Neural crest cell (in vitro differentiated cells): Measurements from ENCODE around the gene CDKN1B. TPM values are rescaled to one million over a fixed set of nuclear protein-coding genes. Genes with fewer than 3 reads are reported as not detected.
"Not testable (repeated sequence)": the region's sequence is repeated elsewhere in the genome, so short reads cannot be mapped to it uniquely, and the experiment has no call there.

ENCODE experiments used
- DNase-seq: peaks from one replicate; pipeline ENCODE4 v3.0.0; 2021; ENCODE audit warnings: low read depth, mixed read lengths, low spot score
- H3K27ac Mint-ChIP-seq: one replicate; pipeline ENCODE4 v1.8.0; 2021; ENCODE audit warnings: mild to moderate bottlenecking, mixed read lengths; ENCODE audit not compliant: unreplicated experiment
- H3K27me3 Mint-ChIP-seq: 2 replicates; pipeline ENCODE4 v1.8.0; 2021; ENCODE audit warnings: low read depth, mild to moderate bottlenecking, mixed read lengths
- H3K36me3 Mint-ChIP-seq: 2 replicates; pipeline ENCODE4 v1.8.0; 2021; ENCODE audit warnings: low read depth, mild to moderate bottlenecking, mixed read lengths
- H3K4me1 Mint-ChIP-seq: 2 replicates; pipeline ENCODE4 v1.8.0; 2021; ENCODE audit warnings: mixed read lengths
- H3K4me3 Mint-ChIP-seq: one replicate; pipeline ENCODE4 v1.8.0; 2021; ENCODE audit warnings: mild to moderate bottlenecking, mixed read lengths
- H3K9me3 Mint-ChIP-seq: 2 replicates; pipeline ENCODE4 v1.8.0; 2021; ENCODE audit warnings: mixed read lengths
- total RNA-seq: library from RNA; stranded (reverse); gene quantifications from 2 replicates; pipeline ENCODE4 v1.2.1, GENCODE V29; 2021
- TF ChIP-seq, protein P1 (sequence below): fragments of 200-600 bp; sonication (generic); conservative IDR thresholded peaks from 2 replicates; pipeline ENCODE4 v1.5.0; 2021; ENCODE audit warnings: antibody characterized with exemption, mild to moderate bottlenecking

CDKN1B gene
- total RNA-seq, 1 donor from 2014 or later: 47.9 TPM

- TF ChIP-seq, protein P1, sequence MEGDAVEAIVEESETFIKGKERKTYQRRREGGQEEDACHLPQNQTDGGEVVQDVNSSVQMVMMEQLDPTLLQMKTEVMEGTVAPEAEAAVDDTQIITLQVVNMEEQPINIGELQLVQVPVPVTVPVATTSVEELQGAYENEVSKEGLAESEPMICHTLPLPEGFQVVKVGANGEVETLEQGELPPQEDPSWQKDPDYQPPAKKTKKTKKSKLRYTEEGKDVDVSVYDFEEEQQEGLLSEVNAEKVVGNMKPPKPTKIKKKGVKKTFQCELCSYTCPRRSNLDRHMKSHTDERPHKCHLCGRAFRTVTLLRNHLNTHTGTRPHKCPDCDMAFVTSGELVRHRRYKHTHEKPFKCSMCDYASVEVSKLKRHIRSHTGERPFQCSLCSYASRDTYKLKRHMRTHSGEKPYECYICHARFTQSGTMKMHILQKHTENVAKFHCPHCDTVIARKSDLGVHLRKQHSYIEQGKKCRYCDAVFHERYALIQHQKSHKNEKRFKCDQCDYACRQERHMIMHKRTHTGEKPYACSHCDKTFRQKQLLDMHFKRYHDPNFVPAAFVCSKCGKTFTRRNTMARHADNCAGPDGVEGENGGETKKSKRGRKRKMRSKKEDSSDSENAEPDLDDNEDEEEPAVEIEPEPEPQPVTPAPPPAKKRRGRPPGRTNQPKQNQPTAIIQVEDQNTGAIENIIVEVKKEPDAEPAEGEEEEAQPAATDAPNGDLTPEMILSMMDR: no peak
- peaks cover 28% of the 10 kb centered on the region for H3K4me1 Mint-ChIP-seq
- H3K27me3 Mint-ChIP-seq: no peaks in the 10 kb centered on the region
- no peak overlapping the region for H3K27ac Mint-ChIP-seq
- H3K36me3 Mint-ChIP-seq: no peaks in the 10 kb centered on the region
- no peaks in the 10 kb centered on the region for H3K9me3 Mint-ChIP-seq
- no peak overlapping the region for H3K4me3 Mint-ChIP-seq
- no peak for DNase-seq
Measured at GRCh38 chr12:12733118-12733517, 15.9 kb downstream of the CDKN1B start.

DNA sequence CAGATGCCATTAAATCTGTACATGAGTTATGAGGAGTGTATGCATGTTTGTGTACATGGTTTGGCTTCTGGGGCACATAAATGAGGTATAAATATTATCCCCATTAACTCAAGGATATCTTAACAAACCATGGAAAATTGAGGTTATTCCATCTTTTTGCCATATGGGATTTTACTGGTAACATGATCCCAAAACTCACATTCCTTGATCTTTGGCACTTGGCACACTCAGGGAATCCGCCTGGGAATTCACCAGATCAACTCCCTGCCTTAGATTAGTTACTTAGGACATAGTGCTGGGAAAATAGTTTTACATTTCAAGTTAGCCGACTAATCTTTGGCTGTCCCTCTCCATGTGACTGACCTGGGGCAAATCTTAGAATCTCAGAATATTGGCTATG lies 16.9 kb downstream of the CDKN1B start:
- TF ChIP-seq, protein P1: no peak

DNA sequence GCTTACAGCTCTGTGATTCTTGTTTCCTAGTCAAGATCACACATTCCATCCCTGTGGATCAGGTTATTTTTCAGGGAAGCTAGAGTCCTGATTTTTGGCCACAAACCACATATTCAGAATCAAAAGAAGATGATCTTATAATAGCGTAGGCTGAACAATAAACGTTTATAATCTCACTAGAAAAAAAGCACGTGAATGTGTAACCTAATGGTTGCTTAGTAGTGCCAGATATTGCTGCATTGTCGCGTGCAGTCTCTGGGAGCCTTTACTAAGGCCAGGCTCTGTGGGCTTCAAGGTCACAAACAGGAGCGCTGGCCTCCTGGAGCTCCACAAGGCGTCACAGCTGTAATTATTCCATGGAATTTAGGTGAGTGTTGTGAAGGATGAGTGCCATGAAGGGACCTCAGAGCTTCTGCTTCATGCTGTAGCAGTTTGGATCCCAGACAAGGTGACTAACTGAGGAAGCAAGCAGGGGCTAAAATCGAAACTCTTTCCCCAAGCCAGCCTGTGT lies 17.4 kb downstream of the CDKN1B start:
- Mint-ChIP-seq H3K4me3 (no peak overlapping the region), H3K9me3 (no peaks in the 10 kb centered on the region), H3K27me3 (no peaks in the 10 kb centered on the region), H3K4me1 (peaks cover 21% of the 10 kb centered on the region), H3K36me3 (no peaks in the 10 kb centered on the region), H3K27ac (peak overlapping the region; percentile 10)
- DNase-seq: no peak
- TF ChIP-seq, protein P1: no peak

More for the DNA sequence above, 16.9 kb downstream of the CDKN1B start:
- peaks cover 21% of the 10 kb centered on the region for H3K4me1 Mint-ChIP-seq
- H3K4me3 Mint-ChIP-seq: no peak overlapping the region
- no peaks in the 10 kb centered on the region for H3K9me3 Mint-ChIP-seq
- DNase-seq: no peak
- peak overlapping the region; percentile 10 for H3K27ac Mint-ChIP-seq
- H3K27me3 Mint-ChIP-seq: no peaks in the 10 kb centered on the region
- no peaks in the 10 kb centered on the region for H3K36me3 Mint-ChIP-seq

- DNase-seq: no peak
- H3K27me3 Mint-ChIP-seq: no peaks in the 10 kb centered on the region
- TF ChIP-seq, protein P1: no peak
- H3K27ac Mint-ChIP-seq: no peak overlapping the region
- no peaks in the 10 kb centered on the region for H3K9me3 Mint-ChIP-seq
- H3K4me1 Mint-ChIP-seq: peaks cover 21% of the 10 kb centered on the region
- H3K4me3 Mint-ChIP-seq: no peak overlapping the region
- H3K36me3 Mint-ChIP-seq: no peaks in the 10 kb centered on the region
Measured at GRCh38 chr12:12735301-12735700, 18.1 kb downstream of the CDKN1B start.

- TF ChIP-seq, protein P1: peak; percentile 79
- Mint-ChIP-seq H3K4me1 (peaks cover 21% of the 10 kb centered on the region), H3K27ac (no peak overlapping the region), H3K36me3 (no peaks in the 10 kb centered on the region), H3K9me3 (no peaks in the 10 kb centered on the region), H3K4me3 (no peak overlapping the region), H3K27me3 (no peaks in the 10 kb centered on the region)
- DNase-seq: no peak
Measured at GRCh38 chr12:12736759-12737676, 19.9 kb downstream of the CDKN1B start.

GRCh38 chr12:12738152-12738551 lies 21.0 kb downstream of the CDKN1B start:
- H3K9me3 Mint-ChIP-seq, H3K4me3 Mint-ChIP-seq, H3K27ac Mint-ChIP-seq, H3K27me3 Mint-ChIP-seq, H3K36me3 Mint-ChIP-seq, DNase-seq: not testable (repeated sequence)
- H3K4me1 Mint-ChIP-seq: peaks cover 21% of the 10 kb centered on the region
